ENCODE data around the gene ATP6V0A4.

- TF ChIP-seq TAF1 (IDR thresholded peaks at IDR 0.05; ENCODE audit: low read depth, low read length), result no peak
- no peak for TF ChIP-seq POLR2A (IDR thresholded peaks at IDR 0.05; ENCODE audit: low read depth, low read length)
- no peak for TF ChIP-seq POLR2AphosphoS5 (IDR thresholded peaks at IDR 0.05; ENCODE audit: low read depth, low read length)
Observed at GRCh38 chr7:138661069-138661635, 136.8 kb downstream of the ATP6V0A4 start.
